Liver (tissue), 1 donor: Measurements from ENCODE around the gene ZFYVE28.

Experiments
- ATF3 ChIP-seq: IDR thresholded peaks from 2 replicates; pipeline ENCODE4 v1.6.1; 2016; ENCODE audit warnings: antibody characterized with exemption
- TAF1 ChIP-seq: conservative IDR thresholded peaks from 2 replicates; pipeline ENCODE4 v1.6.1; 2016; ENCODE audit warnings: antibody characterized with exemption, mild to moderate bottlenecking
- donor health status: healthy.

GRCh38 chr4:2295500-2295899 lies 122.9 kb downstream of the ZFYVE28 start:
- TF ChIP-seq TAF1 (no peak), ATF3 (no peak)
